Rectal smooth muscle tissue (tissue), 1 donor: ENCODE data around the gene CD74.

ENCODE experiments used
- H3K27ac ChIP-seq: one replicate; pipeline ENCODE4 v1.7.0; 2013; ENCODE audit warnings: low read depth, low read length, inconsistent platforms
- H3K27me3 ChIP-seq: one replicate; pipeline ENCODE4 v1.7.0; 2013; ENCODE audit warnings: low read length; ENCODE audit not compliant: control insufficient read depth, insufficient read depth
- H3K36me3 ChIP-seq: one replicate; pipeline ENCODE4 v1.7.0; 2013; ENCODE audit warnings: low read length; ENCODE audit not compliant: control insufficient read depth, insufficient read depth
- H3K4me1 ChIP-seq: one replicate; pipeline ENCODE4 v1.7.0; 2013; ENCODE audit warnings: low read length; ENCODE audit not compliant: control insufficient read depth, insufficient read depth
- H3K4me3 ChIP-seq: one replicate; pipeline ENCODE4 v1.7.0; 2013; ENCODE audit warnings: low read length
- H3K9ac ChIP-seq: one replicate; pipeline ENCODE4 v1.7.0; 2013; ENCODE audit warnings: low read length

CD74 gene

DNA sequence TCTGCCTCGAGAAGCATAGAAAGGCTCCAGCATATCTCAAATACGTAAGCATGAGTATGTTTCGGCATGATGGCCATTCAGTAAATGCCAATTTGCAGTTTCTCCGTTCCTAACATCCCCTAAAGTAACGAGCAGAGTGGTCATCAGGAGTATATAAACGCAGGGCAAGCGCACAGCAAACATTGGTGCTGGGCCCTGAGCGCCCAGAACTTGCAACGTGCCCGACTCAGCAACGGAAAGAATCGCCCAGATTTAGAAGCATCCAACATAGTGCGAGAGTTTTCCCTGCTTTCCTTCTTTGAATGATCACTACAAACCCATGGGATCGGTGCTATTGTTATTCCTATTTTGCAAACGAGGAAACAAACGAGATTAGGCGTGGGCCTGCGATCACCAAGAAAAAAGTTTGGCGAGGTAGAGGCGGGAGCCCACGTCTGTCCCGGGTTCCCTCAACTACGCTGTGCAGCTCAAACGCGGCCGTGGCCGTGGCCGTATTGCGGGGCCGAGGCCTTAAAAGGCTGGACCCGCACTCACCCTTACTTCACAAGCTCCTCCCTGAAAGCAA lies 36.3 kb upstream of the CD74 start:
- H3K9ac ChIP-seq = peak overlapping the region; percentile 89
- H3K4me3 ChIP-seq = peak overlapping the region; percentile 94
- peak overlapping the region; percentile 99 for H3K27ac ChIP-seq
- H3K4me1 ChIP-seq = peaks cover 14% of the 10 kb centered on the region
- no peaks in the 10 kb centered on the region for H3K27me3 ChIP-seq
- H3K36me3 ChIP-seq = peaks cover 29% of the 10 kb centered on the region

DNA sequence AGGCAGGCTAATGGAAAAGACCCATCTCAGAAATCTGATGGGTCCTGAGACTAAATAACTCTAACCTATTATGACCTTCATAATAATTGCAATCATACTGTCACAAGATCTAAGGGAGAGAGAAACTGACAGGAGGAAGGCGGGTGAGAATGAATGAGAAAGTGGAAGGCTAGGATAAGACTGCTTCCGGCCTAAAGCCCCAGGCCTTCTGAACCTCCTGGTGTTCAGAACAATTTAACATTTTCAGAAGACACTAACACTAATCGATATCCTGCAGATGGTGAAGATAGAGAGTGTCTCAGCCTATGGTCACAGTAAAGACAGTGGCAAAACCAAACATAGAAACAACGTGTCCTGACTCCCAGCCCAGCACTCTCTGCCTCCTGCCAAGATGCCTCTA lies 35.6 kb upstream of the CD74 start:
- Histone ChIP-seq H3K36me3 (peaks cover 35% of the 10 kb centered on the region), H3K9ac (peak overlapping the region; percentile 89), H3K4me3 (peak overlapping the region; percentile 94), H3K27me3 (no peaks in the 10 kb centered on the region), H3K4me1 (peaks cover 14% of the 10 kb centered on the region), H3K27ac (peak overlapping the region; percentile 99)

DNA sequence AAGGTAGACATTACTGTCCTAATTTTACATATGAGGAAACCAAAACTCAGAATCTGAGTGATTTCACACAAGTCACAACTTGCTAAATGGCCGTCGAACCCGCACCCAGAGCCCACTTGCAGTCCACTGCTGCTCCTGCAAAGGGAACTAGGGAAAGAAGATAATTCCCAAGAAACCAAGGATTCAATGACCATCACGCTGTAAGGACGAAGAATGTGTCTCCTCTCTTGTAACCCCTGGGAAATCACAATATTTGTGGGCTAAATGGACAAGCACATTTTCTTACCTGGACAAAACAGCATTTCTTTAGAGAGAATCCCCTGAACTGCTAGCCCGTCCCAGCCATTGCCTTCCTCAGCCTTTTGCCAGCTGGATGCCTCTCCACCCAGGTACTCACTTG lies 34.5 kb upstream of the CD74 start:
- Histone ChIP-seq H3K27ac (no peak overlapping the region), H3K4me1 (peaks cover 14% of the 10 kb centered on the region), H3K4me3 (no peak overlapping the region), H3K36me3 (peaks cover 37% of the 10 kb centered on the region), H3K9ac (no peak overlapping the region), H3K27me3 (no peaks in the 10 kb centered on the region)

DNA sequence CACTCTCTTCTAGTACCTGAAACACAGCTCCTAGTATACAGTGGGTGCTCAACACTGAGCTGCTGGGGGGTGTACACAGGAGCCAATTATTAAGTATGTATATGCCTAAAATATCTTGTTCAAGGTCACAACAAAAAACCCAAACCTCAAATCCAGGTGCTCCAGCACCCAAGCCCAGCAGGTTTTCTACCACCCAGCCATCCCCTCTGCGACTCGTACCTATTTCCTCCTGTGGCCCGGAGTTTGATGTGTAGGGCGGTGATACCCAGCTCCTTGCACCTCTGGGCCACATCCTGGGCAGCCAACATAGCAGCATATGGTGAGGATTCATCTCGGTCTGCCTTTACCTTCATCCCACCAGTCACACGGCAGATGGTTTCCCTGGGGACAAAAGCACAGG lies 33.9 kb upstream of the CD74 start:
- Histone ChIP-seq H3K27me3 (no peaks in the 10 kb centered on the region), H3K4me3 (no peak overlapping the region), H3K9ac (no peak overlapping the region), H3K4me1 (peaks cover 14% of the 10 kb centered on the region), H3K36me3 (peaks cover 37% of the 10 kb centered on the region), H3K27ac (no peak overlapping the region)

DNA sequence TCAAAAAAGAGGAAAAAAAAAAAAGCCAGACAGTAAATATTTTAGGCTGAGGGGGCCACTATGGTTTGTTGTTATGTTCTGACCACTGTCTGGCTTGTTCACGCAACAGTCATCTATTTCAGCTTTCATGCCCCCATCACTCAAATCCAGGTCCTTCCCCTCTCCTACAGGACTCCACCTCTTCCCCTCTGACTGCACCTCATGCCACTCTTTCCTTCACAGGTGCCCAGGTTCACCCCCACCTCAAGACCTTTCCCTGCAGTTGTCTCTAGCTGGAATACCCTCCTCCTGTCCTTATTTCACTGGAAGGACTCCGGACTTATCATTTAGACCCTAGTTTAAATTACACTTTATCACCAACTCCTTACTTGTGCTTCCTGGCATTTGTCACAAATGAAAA lies 33.4 kb upstream of the CD74 start:
- Histone ChIP-seq H3K4me3 (no peak overlapping the region), H3K9ac (no peak overlapping the region), H3K27me3 (no peaks in the 10 kb centered on the region), H3K36me3 (peaks cover 37% of the 10 kb centered on the region), H3K4me1 (peaks cover 14% of the 10 kb centered on the region), H3K27ac (no peak overlapping the region)

DNA sequence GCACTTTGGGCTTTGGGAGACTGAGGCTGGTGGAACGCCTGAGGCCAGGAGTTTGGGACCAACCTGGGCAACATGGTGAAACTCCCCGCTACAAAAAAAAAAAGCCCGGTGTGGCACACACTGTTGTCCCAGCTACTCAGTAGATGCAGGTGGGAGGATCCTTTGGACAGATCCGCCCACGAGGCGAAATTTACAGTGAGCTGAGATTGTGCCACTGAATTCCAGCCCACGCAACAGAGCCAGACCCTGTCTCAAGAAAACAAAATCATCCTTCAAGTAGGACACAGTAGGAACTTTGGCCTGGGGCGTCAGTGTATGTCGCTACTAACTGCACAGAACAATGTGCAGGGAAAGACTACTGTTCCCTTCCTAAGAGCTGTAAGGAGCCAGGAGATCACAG lies 32.1 kb upstream of the CD74 start:
- Histone ChIP-seq H3K4me1 (peaks cover 14% of the 10 kb centered on the region), H3K4me3 (no peak overlapping the region), H3K9ac (no peak overlapping the region), H3K36me3 (peaks cover 37% of the 10 kb centered on the region), H3K27ac (no peak overlapping the region), H3K27me3 (no peaks in the 10 kb centered on the region)

DNA sequence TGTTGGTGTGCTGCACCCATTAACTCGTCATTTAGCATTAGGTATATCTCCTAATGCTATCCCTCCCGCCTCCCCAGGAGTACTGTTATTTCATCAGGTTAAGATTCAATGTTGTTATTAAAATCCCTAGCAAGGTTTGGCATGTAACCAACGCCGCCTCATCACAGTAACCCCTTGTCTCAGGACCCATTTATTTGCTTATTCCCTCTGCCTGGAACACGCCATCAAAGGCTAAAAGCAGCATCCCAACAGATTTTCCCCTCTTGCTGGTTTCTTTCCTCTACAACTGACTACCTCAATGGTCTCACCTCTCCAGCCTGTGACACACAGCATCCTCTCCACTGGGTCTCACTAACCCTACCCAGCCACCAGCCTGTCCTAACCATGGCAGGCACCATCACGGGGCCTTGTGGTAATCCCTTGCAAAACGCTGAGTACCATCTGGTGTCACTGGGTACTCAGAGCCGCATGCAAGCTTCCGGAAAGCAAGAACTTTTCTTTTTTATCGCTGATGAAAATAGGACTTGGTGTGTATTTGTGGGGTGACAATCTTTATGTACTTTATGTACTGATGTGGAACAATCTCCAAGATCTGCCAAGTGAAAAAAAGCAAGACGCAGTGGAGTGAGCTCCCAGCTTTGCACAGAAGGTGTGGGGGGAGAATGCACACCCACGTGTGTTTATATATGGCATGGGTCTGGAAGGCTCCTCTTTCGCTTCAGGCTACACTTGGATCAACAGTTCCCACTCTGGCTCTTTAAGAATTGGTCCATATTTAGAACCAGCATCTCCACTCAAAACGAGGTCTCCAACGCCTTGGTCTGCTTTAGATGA lies 30.7 kb upstream of the CD74 start:
- Histone ChIP-seq H3K9ac (no peak overlapping the region), H3K27me3 (no peaks in the 10 kb centered on the region), H3K27ac (no peak overlapping the region), H3K36me3 (peaks cover 37% of the 10 kb centered on the region), H3K4me1 (peaks cover 8% of the 10 kb centered on the region), H3K4me3 (no peak overlapping the region)

DNA sequence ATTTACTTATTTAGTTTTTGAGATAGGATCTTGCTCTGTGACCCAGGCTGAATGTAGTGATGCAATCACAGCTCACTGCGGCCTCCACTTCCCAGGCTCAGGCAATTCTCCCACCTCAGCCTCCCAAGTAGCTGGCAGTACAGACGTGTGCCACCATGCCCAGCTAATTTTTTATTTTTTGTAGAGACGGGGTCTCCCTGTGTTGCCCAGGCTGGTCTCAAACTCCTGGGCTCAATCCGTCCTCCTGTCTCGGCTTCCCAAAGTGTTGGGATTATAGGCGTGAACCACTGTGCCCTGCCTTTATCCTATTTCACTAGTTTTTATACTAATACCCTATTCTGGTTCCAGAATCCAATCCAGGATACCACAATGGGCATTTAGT lies 30.0 kb upstream of the CD74 start:
- peaks cover 36% of the 10 kb centered on the region for H3K36me3 ChIP-seq
- peaks cover under 1% of the 10 kb centered on the region for H3K4me1 ChIP-seq
- H3K27ac ChIP-seq = no peak overlapping the region

DNA sequence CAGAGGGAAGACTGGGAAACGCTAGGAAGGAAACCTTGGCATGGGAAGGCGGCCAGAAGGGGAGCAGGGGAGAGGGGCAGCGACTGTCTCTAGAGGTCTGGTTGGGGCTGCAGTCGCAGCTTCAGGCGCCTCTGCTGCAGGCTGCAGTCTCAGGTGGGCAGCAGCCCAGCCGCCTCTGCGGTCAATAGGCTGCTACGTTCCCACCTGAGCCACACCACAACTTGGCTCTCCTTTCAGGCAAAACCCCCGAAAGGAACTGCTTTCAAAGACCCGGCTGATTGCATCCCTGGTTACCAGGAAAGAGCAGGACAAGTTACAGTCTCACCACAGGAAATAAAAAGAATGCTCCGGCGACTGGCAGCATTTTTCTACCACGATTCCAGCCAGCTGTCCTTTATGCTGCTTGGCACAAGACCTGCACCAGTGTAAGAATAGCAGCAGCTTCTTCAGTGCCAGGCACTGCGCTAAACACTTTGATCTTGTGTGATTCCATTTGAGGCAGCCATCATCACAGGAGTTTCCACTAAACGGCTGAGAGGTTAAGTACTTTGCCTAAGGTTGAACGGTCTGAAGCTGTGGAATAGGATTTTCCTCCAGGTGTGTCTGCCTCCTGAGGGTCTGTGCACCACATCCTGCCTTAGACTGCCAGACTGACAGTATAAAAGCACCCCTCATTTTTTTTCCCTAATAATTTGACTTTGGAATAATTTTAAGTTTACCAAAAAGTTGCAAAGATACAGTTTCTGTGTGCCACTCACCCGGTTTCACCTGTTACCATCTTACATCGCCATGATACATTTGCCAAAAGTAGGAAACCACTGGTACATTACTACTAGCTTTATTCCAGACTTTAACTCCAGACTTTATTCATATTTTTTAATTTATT lies 29.3 kb upstream of the CD74 start:
- Histone ChIP-seq H3K36me3 (peaks cover 30% of the 10 kb centered on the region), H3K4me3 (no peak overlapping the region), H3K27me3 (no peaks in the 10 kb centered on the region), H3K4me1 (no peaks in the 10 kb centered on the region), H3K9ac (no peak overlapping the region), H3K27ac (no peak overlapping the region)

More for the DNA sequence above, 30.0 kb upstream of the CD74 start:
- Histone ChIP-seq H3K27me3 (no peaks in the 10 kb centered on the region), H3K4me3 (no peak overlapping the region), H3K9ac (no peak overlapping the region)

DNA sequence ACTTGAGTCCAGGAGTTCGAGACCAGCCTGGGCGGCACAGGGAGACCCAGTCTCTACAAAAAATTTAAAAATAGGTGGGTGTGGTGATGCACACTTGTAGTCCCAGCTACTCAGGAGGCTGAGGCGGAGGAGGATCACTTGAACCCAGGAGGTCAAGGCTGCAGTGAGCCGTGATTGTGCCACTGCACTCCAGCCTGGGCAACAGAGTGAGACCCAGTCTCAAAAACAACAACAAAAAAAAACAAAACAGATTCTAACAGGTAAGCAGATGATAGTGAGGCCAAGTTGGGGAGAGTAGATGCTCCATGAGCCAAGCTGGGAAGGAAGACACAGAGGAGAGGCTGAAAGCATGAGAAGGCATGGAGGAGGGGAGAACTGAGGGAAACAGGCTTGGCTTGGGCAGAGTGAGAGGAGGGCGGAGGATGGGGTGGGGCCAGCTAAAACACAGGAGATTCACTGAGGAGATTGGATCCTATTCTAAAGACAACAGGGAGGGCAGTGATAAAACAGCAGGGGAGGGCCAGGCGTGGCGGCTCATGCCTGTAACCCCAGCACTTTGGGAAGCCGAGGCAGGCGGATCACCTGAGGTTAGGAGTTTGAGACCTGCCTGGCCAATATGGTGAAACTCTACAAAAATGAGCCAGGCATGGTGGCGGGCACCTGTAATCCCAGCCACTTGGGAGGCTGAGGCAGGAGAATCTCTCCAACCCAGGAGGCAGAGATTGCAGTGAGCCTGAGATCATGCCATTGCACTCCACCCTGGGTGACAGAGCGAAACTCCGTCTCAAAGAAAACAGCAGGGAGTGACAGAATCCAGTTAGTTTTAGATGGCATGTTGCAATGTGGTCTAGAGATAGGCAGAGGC lies 28.5 kb upstream of the CD74 start:
- H3K27me3 ChIP-seq = no peaks in the 10 kb centered on the region
- no peak overlapping the region for H3K9ac ChIP-seq
- peaks cover 21% of the 10 kb centered on the region for H3K36me3 ChIP-seq
- no peak overlapping the region for H3K4me3 ChIP-seq
- H3K4me1 ChIP-seq = peaks cover 2% of the 10 kb centered on the region
- H3K27ac ChIP-seq = no peak overlapping the region

DNA sequence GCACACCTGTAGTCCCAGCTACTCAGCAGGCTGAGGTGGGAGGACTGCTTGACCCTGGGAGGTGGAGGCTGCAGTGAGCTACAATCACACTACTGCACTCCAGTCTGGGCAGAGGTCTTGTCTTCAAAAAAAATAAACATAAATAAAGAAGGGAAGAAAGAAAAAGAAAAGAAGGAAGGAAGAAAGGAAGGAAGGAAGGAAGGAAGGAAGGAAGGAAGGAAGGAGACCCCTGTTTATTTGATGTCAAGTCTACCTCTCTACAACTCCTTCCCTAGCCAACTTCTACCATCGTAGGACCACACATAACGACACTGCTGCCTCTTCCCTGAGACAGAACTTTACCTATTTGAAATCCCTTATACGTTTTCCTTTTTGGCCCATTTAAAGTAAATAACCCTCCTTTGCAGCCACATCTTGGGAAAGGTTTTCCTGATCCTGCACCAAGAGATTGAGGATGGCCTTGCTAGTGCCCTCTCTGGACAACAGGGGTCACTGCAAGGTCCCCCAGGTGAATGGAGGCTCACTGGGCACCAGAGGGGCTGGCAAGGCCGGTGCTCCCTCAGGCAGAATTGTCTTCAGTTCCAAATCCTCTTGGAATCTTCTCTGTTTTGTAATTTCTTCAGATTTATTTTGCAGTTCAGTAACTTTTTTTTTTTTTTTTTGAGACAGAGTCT lies 26.3 kb upstream of the CD74 start:
- Histone ChIP-seq H3K9ac (no peak overlapping the region), H3K36me3 (peaks cover 8% of the 10 kb centered on the region), H3K27me3 (no peaks in the 10 kb centered on the region), H3K4me1 (peaks cover 2% of the 10 kb centered on the region), H3K27ac (no peak overlapping the region), H3K4me3 (no peak overlapping the region)
